ENCODE data around the gene TNFAIP3.
"Not testable (repeated sequence)": the region's sequence is repeated elsewhere in the genome, so short reads cannot be mapped to it uniquely, and the experiment has no call there.

Gene TNFAIP3

GRCh38 chr6:137844773-137845172 lies 22.3 kb upstream of the TNFAIP3 start:
- DNase-seq (ENCODE audit: low read depth in 2 of 3, low spot score in 1 of 3) = not testable (repeated sequence)

GRCh38 chr6:137845460-137845859 lies 21.6 kb upstream of the TNFAIP3 start:
- no peak for DNase-seq (ENCODE audit: low read depth in 2 of 3, low spot score in 1 of 3)

GRCh38 chr6:137846274-137846673 lies 20.8 kb upstream of the TNFAIP3 start:
- DNase-seq (ENCODE audit: low read depth in 2 of 3, low spot score in 1 of 3) = no peak

GRCh38 chr6:137846772-137847313 lies 20.2 kb upstream of the TNFAIP3 start:
- no peak for DNase-seq (ENCODE audit: low read depth in 2 of 3, low spot score in 1 of 3)

GRCh38 chr6:137847748-137848147 lies 19.3 kb upstream of the TNFAIP3 start:
- no peak for DNase-seq (ENCODE audit: low read depth in 2 of 3, low spot score in 1 of 3)

- no peak for DNase-seq (ENCODE audit: low read depth in 2 of 3, low spot score in 1 of 3)
Measured at GRCh38 chr6:137848672-137849071, 18.4 kb upstream of the TNFAIP3 start.

- DNase-seq (ENCODE audit: low read depth in 2 of 3, low spot score in 1 of 3) = no peak
Measured at GRCh38 chr6:137849181-137849980, 17.7 kb upstream of the TNFAIP3 start.

- DNase-seq (ENCODE audit: low read depth in 2 of 3, low spot score in 1 of 3) = no peak
Measured at GRCh38 chr6:137849981-137850714, 16.9 kb upstream of the TNFAIP3 start.

- DNase-seq (ENCODE audit: low read depth in 2 of 3, low spot score in 1 of 3) = no peak
Measured at GRCh38 chr6:137850816-137851602, 16.1 kb upstream of the TNFAIP3 start.

- DNase-seq (ENCODE audit: low read depth in 2 of 3, low spot score in 1 of 3) = no peak
Measured at GRCh38 chr6:137851669-137852068, 15.4 kb upstream of the TNFAIP3 start.

GRCh38 chr6:137852346-137852745 lies 14.7 kb upstream of the TNFAIP3 start:
- no peak for DNase-seq (ENCODE audit: low read depth in 2 of 3, low spot score in 1 of 3)

- DNase-seq (ENCODE audit: low read depth in 2 of 3, low spot score in 1 of 3) = no peak
Measured at GRCh38 chr6:137852811-137853210, 14.2 kb upstream of the TNFAIP3 start.

GRCh38 chr6:137853569-137854213 lies 13.4 kb upstream of the TNFAIP3 start:
- no peak for DNase-seq (ENCODE audit: low read depth in 2 of 3, low spot score in 1 of 3)

GRCh38 chr6:137856138-137856898 lies 10.7 kb upstream of the TNFAIP3 start:
- DNase-seq (ENCODE audit: low read depth in 2 of 3, low spot score in 1 of 3) = no peak

GRCh38 chr6:137859025-137859424 lies 8.0 kb upstream of the TNFAIP3 start:
- DNase-seq (ENCODE audit: low read depth in 2 of 3, low spot score in 1 of 3) = no peak

GRCh38 chr6:137860394-137861005 lies 6.6 kb upstream of the TNFAIP3 start:
- DNase-seq (ENCODE audit: low read depth in 2 of 3, low spot score in 1 of 3) = no peak

GRCh38 chr6:137861550-137862337 lies 5.3 kb upstream of the TNFAIP3 start:
- no peak for DNase-seq (ENCODE audit: low read depth in 2 of 3, low spot score in 1 of 3)

- DNase-seq (ENCODE audit: low read depth in 2 of 3, low spot score in 1 of 3) = no peak
Measured at GRCh38 chr6:137862419-137863090, 4.5 kb upstream of the TNFAIP3 start.
